Body of pancreas (tissue), 4 donors: ENCODE data around the gene ST8SIA3. TPM values are rescaled to one million over a fixed set of nuclear protein-coding genes. Genes with fewer than 3 reads are reported as not detected.
A peak's percentile ranks its signal among the peaks of the same experiment; 100 is the strongest.

Experiments
- ATAC-seq: fragments of 150-250 bp; one replicate; pipeline ENCODE4 v1.9.1; 2016
- DNase-seq, 4 donors: peaks; one replicate each; pipeline ENCODE4 v3.0.0-alpha.2; 2019
- H3K27ac ChIP-seq, 4 donors: fragments of 200-600 bp; sonication (generic); 1 replicate in 3 of 4; 2 replicates in 1 of 4; pipeline versions ENCODE4 v1.5.1 to v1.6.1; 2016 to 2019; ENCODE audit warnings: mild to moderate bottlenecking in 1 of 4, mixed read lengths in 1 of 4, moderate library complexity in 1 of 4
- H3K27me3 ChIP-seq, 2 donors: fragments of 200-600 bp; sonication (generic); one replicate each; pipeline ENCODE4 v1.6.0; 2016; ENCODE audit warnings: mild to moderate bottlenecking in 1 of 2
- H3K36me3 ChIP-seq, 2 donors: fragments of 200-600 bp; sonication (generic); replicated peaks in 1 of 2; 2 replicates each; pipeline ENCODE4 v1.5.1; 2016; ENCODE audit warnings: low read depth in 2 of 2; ENCODE audit not compliant: insufficient read depth in 1 of 2
- H3K4me1 ChIP-seq: fragments of 200-600 bp; sonication (generic); one replicate; pipeline ENCODE4 v1.6.0; 2016
- H3K4me3 ChIP-seq, 2 donors: fragments of 200-600 bp; sonication (generic); 1 replicate in 1 of 2; 2 replicates in 1 of 2; pipeline ENCODE4 v1.5.1; 2016 to 2019
- H3K9me3 ChIP-seq, 3 donors: fragments of 200-600 bp; sonication (generic); 1 replicate in 2 of 3; 2 replicates in 1 of 3; pipeline ENCODE4 v1.5.1; 2016
- CTCF ChIP-seq, 7 experiments: fragments of 450-650 bp in 4 of 7; fragments of 200-600 bp in 3 of 7; sonication (generic) in 3 of 7; IDR thresholded peaks; one replicate each; pipeline ENCODE4 v1.5.1; 2016 to 2019; ENCODE audit warnings: antibody characterized with exemption in 7 of 7
- POLR2A ChIP-seq, 3 donors: fragments of 450-650 bp; IDR thresholded peaks; one replicate each; pipeline ENCODE4 v1.6.1; 2016; ENCODE audit warnings: antibody characterized with exemption in 3 of 3, mild to moderate bottlenecking in 2 of 3
- WGBS, 2 donors: methylation state at CpG; one replicate each; pipeline ENCODE4 v1.1.5; 2017; 5-methylcytosine and 5-hydroxymethylcytosine counted together
- intact Hi-C: fragments of 100-400 bp; cut with DNase I; formaldehyde crosslinking; loops from one replicate; pipeline ENCODE4 v1.15.1; 2023
- total RNA-seq, 2 donors: library from RNA; depleted of rRNA; stranded (reverse); fragments of >200 nt; gene quantifications; one replicate each; pipeline ENCODE4 v1.1.0, GENCODE V29; 2016

The ST8SIA3 gene
- total RNA-seq = under 1 TPM; 0.52 to 0.66 TPM

- TF ChIP-seq CTCF (IDR thresholded peaks at IDR 0.05) (no peak), POLR2A (IDR thresholded peaks at IDR 0.05) (no peak)
- Histone ChIP-seq H3K27ac (peak within 1 kb of the TSS in 1 of 4 donors; percentile 25), H3K27me3 (peaks cover 0 to 5% of the 10 kb centered on the region in 2 donors), H3K4me3 (no peak within 1 kb of the TSS), H3K4me1 (peaks cover 19% of the 10 kb centered on the region), H3K36me3 (no peaks in the 10 kb centered on the region), H3K9me3 (no peaks in the 10 kb centered on the region)
- 2 to 3% methylated on average over 23 to 32 of the region's 38 CpGs for WGBS, 2 donors
- ATAC-seq = no peak
- intact Hi-C loops = no loop called here
- DNase-seq = no peak
These were observed at the start of gene ST8SIA3 for GRCh38 chr18:57352271-57352701. ST8SIA3 (plus strand) TSS chr18:57352557; CDS start chr18:57352847, 290 bp downstream.

- TF ChIP-seq POLR2A (IDR thresholded peaks at IDR 0.05) (no peak), CTCF (IDR thresholded peaks at IDR 0.05) (no peak)
- Histone ChIP-seq H3K27me3 (no peaks in the 10 kb centered on the region), H3K36me3 (no peaks in the 10 kb centered on the region), H3K9me3 (no peaks in the 10 kb centered on the region), H3K4me3 (no peak overlapping the region), H3K27ac (no peak overlapping the region), H3K4me1 (no peaks in the 10 kb centered on the region)
- ATAC-seq (no peak), DNase-seq (no peak)
- intact Hi-C loops = no loop called here
- WGBS, 2 donors = 52 to 68% methylated on average over 4 of the region's 4 CpGs
These were observed 40.9 kb upstream of the ST8SIA3 start for GRCh38 chr18:57311472-57311871.

- Histone ChIP-seq H3K9me3 (no peaks in the 10 kb centered on the region), H3K4me1 (no peaks in the 10 kb centered on the region), H3K27me3 (no peaks in the 10 kb centered on the region), H3K4me3 (no peak overlapping the region), H3K27ac (no peak overlapping the region), H3K36me3 (no peaks in the 10 kb centered on the region)
- no peak for DNase-seq
- WGBS, 2 donors = 54 to 55% methylated on average over 3 of the region's 3 CpGs
- intact Hi-C loops = no loop called here
- TF ChIP-seq CTCF (IDR thresholded peaks at IDR 0.05) (no peak), POLR2A (IDR thresholded peaks at IDR 0.05) (no peak)
- ATAC-seq = no peak
These were observed 39.8 kb upstream of the ST8SIA3 start for GRCh38 chr18:57312346-57313144.

- Histone ChIP-seq H3K27ac (no peak overlapping the region), H3K4me1 (no peaks in the 10 kb centered on the region), H3K4me3 (no peak overlapping the region), H3K27me3 (no peaks in the 10 kb centered on the region), H3K9me3 (no peaks in the 10 kb centered on the region), H3K36me3 (no peaks in the 10 kb centered on the region)
- DNase-seq (no peak), ATAC-seq (no peak)
- 47 to 65% methylated on average over 2 of the region's 2 CpGs for WGBS, 2 donors
- no peak for TF ChIP-seq POLR2A (IDR thresholded peaks at IDR 0.05)
- intact Hi-C loops = no loop called here
These were observed 31.8 kb upstream of the ST8SIA3 start for GRCh38 chr18:57320603-57321002.

GRCh38 chr18:57325491-57326166 lies 26.7 kb upstream of the ST8SIA3 start:
- intact Hi-C loops = no loop called here
- no peak overlapping the region for H3K27ac ChIP-seq
- no peak for DNase-seq
- H3K4me3 ChIP-seq = no peak overlapping the region
- no peaks in the 10 kb centered on the region for H3K9me3 ChIP-seq
- no peaks in the 10 kb centered on the region for H3K36me3 ChIP-seq
- TF ChIP-seq POLR2A (IDR thresholded peaks at IDR 0.05) = no peak
- no peak for TF ChIP-seq CTCF (IDR thresholded peaks at IDR 0.05)
- no peaks in the 10 kb centered on the region for H3K27me3 ChIP-seq
- H3K4me1 ChIP-seq = no peaks in the 10 kb centered on the region
- 15 to 22% methylated on average over 1 of the region's 1 CpG for WGBS, 2 donors
- ATAC-seq = no peak
